ENCODE results near the gene PDZD2. TPM values are rescaled to one million over a fixed set of nuclear protein-coding genes. Genes with fewer than 3 reads are reported as not detected.

Gene PDZD2
- total and polyA plus RNA-seq, 12 donors = 2.2 to 10.3 (median 5.0) TPM

- Histone ChIP-seq H3K4me1 (replicated peaks in 1 of 2) (peaks cover 0 to 27% of the 10 kb centered on the region in 2 donors), H3K36me3 (replicated peaks in 1 of 2) (peaks cover 0 to 9% of the 10 kb centered on the region in 2 donors), H3K27ac (no peak overlapping the region), H3K27me3 (no peaks in the 10 kb centered on the region), H3K4me3 (no peak overlapping the region), H3K9me3 (replicated peaks in 1 of 3) (no peaks in the 10 kb centered on the region)
- WGBS, 4 donors = 25 to 56% (median 39%) methylated on average over 1 of the region's 1 CpG
- no peak for DNase-seq
- TF ChIP-seq POLR2A (IDR thresholded peaks at IDR 0.05) (no peak), CTCF (IDR thresholded peaks at IDR 0.05) (no peak)
- intact Hi-C loops (cut with DNase I) = no loop called here
Measured at GRCh38 chr5:32126691-32127090, 487.8 kb downstream of the PDZD2 start.

GRCh38 chr5:32127711-32128110 is 488.8 kb downstream of the PDZD2 start:
- TF ChIP-seq CTCF (IDR thresholded peaks at IDR 0.05) (no peak), POLR2A (IDR thresholded peaks at IDR 0.05) (no peak)
- no peaks in the 10 kb centered on the region for H3K9me3 ChIP-seq (replicated peaks in 1 of 3)
- no peak for DNase-seq
- peaks cover 0 to 9% of the 10 kb centered on the region in 2 donors for H3K36me3 ChIP-seq (replicated peaks in 1 of 2)
- 71 to 87% (median 84%) methylated on average over 3 of the region's 3 CpGs for WGBS, 4 donors
- intact Hi-C loops (cut with DNase I) = no loop called here
- no peak overlapping the region for H3K4me3 ChIP-seq
- H3K27me3 ChIP-seq = no peaks in the 10 kb centered on the region
- no peak overlapping the region for H3K27ac ChIP-seq
- H3K4me1 ChIP-seq (replicated peaks in 1 of 2) = peaks cover 0 to 32% of the 10 kb centered on the region in 2 donors

DNA sequence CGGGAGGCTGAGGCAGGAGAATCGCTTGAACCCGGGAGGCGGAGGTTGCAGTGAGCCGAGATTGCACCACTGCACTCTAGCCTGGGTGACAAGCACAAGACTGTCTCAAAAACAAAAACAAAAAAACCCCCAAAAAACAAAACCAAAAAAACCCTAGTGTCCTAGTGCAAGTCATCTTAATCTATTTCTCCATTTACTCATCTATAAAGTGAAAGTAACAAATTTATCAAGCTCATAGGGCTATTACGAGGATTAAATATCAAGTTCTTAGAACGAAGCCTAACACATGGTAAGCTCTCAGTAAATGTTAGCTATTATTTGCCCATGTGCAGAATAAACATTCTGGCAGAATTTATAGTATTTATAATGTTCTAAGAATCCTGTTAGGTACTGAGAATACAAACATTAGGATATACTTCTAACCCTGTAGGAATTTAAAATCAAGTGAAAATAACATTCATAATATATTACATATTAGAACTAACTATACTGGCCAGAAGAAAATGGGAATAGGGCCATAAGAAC is 490.2 kb downstream of the PDZD2 start:
- TF ChIP-seq CTCF (IDR thresholded peaks at IDR 0.05) = no peak
- TF ChIP-seq POLR2A (IDR thresholded peaks at IDR 0.05) = no peak
- Histone ChIP-seq H3K4me1 (replicated peaks in 1 of 2) (peaks cover 0 to 41% of the 10 kb centered on the region in 2 donors), H3K9me3 (replicated peaks in 1 of 3) (no peaks in the 10 kb centered on the region), H3K4me3 (no peak overlapping the region), H3K27me3 (no peaks in the 10 kb centered on the region), H3K27ac (no peak overlapping the region), H3K36me3 (replicated peaks in 1 of 2) (peaks cover 0 to 16% of the 10 kb centered on the region in 2 donors)
- 76 to 86% (median 80%) methylated on average over 7 of the region's 7 CpGs for WGBS, 4 donors
- intact Hi-C loops (cut with DNase I) = no loop called here
- no peak for DNase-seq

DNA sequence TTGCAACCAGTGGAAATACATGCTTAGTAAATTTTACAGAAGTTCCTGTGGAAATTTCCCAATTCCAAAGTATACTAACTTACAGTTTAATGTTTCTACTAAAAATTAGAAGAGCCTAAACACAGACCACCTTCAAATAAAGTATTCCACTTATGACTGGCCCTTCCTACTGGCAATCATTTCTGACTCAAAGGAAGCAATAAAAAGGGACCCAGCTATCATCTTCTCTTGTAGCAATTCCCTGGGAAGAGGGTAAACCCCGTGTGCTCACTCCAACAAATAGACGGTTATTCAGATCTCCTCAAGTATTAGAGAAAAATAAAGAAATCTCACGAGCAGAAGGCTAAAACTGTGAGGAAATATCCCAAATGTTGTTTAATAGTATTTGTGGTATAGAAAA is 491.9 kb downstream of the PDZD2 start:
- H3K9me3 ChIP-seq (replicated peaks in 1 of 3) = no peaks in the 10 kb centered on the region
- WGBS, 4 donors = 80 to 94% (median 91%) methylated on average over 3 of the region's 3 CpGs
- intact Hi-C loops (cut with DNase I) = no loop called here
- H3K27ac ChIP-seq = no peak overlapping the region
- no peak for DNase-seq
- H3K27me3 ChIP-seq = no peaks in the 10 kb centered on the region
- TF ChIP-seq CTCF (IDR thresholded peaks at IDR 0.05) = no peak
- no peak for TF ChIP-seq POLR2A (IDR thresholded peaks at IDR 0.05)
- peaks cover 0 to 43% of the 10 kb centered on the region in 2 donors for H3K4me1 ChIP-seq (replicated peaks in 1 of 2)
- H3K36me3 ChIP-seq (replicated peaks in 1 of 2) = peaks cover 0 to 28% of the 10 kb centered on the region in 2 donors
- H3K4me3 ChIP-seq = no peak overlapping the region
